ENCODE results near the gene LAMC3.

DNA sequence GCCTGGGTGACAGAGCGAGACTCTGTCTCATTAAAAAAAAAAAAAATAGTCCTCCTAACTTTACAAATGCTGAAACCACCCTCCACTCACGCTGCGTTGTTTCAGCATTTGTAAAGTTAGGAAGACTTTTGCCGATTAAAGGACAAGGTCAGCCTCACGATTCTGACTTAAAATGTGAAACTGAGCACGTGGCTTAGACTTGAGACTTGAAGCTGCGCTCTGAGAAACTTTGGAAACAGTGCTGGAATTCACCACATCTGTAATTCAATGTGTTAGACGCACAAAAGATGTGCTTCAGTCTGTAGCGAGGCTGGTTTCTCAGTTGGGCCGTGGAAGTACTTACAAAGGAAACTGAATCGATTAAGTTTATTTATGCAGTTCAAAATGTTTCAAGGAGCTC is 25.0 kb upstream of the LAMC3 start:
- TF ChIP-seq POLR2AphosphoS5 (IDR thresholded peaks at IDR 0.05) (no peak), POLR2A (IDR thresholded peaks at IDR 0.05) (no peak)
- TF ChIP-seq, protein P1, sequence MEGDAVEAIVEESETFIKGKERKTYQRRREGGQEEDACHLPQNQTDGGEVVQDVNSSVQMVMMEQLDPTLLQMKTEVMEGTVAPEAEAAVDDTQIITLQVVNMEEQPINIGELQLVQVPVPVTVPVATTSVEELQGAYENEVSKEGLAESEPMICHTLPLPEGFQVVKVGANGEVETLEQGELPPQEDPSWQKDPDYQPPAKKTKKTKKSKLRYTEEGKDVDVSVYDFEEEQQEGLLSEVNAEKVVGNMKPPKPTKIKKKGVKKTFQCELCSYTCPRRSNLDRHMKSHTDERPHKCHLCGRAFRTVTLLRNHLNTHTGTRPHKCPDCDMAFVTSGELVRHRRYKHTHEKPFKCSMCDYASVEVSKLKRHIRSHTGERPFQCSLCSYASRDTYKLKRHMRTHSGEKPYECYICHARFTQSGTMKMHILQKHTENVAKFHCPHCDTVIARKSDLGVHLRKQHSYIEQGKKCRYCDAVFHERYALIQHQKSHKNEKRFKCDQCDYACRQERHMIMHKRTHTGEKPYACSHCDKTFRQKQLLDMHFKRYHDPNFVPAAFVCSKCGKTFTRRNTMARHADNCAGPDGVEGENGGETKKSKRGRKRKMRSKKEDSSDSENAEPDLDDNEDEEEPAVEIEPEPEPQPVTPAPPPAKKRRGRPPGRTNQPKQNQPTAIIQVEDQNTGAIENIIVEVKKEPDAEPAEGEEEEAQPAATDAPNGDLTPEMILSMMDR (IDR thresholded peaks at IDR 0.05), result no peak

Data from prostate gland (tissue), 2 donors.